ENCODE results near the gene MYO5C. TPM values are rescaled to one million over a fixed set of nuclear protein-coding genes. Genes with fewer than 3 reads are reported as not detected.

The MYO5C gene
- total and polyA plus RNA-seq, 2 donors (not counting 3 experiments of a cell fraction or from before 2014, with no cell fraction given) = 7.5 to 19.4 TPM

DNA sequence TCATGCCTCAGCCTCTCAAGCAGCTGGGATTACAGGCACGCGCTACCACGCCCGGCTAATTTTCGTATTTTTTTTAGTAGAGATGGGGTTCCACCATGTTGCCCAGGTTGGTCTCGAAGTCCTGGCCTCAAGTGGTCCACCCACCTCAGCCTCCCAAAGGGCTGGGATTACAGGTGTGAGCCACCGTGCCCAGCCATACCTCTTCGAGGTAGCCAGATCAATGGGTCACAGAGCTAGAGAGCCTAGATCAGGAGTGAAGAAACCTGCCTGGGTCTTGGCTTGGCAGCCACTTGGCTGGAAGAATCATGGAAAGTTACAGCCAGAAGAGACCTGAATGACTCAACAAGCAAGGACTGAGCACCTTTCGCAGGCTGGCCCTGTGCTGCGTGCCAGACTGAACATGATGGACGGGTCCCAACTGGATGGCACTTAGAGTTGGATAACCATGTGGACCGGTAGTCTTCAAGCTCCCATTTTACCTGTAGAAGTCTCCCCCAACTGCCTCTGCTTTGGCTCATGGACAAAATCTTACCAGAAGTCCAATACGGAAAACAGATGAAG, 134.1 kb downstream of the MYO5C start:
- intact Hi-C loops (cut with micrococcal nuclease) (no loop called here), dilution Hi-C loops (cut with MboI; ENCODE audit: extremely low pct_ligation_motif_present, low sequenced_read_pairs) (no loop called here)
- H3K4me1 ChIP-seq (ENCODE audit: control insufficient read depth, extremely low read depth, insufficient read depth, low read length) = no peaks in the 10 kb centered on the region
- POLR2A ChIA-PET = no interaction called here
- no peak overlapping the region for H3K27ac ChIP-seq (ENCODE audit: insufficient read depth, low read depth, low read length)
- no peak overlapping the region for H3K4me2 ChIP-seq (ENCODE audit: insufficient read depth, low read length)
- H4K20me1 ChIP-seq (replicated peaks; ENCODE audit: control insufficient read depth, extremely low read depth, insufficient read depth, low read length) = no peaks in the 10 kb centered on the region
- FAIRE-seq (no peak), DNase-seq (ENCODE audit: low read depth, low spot score) (no peak)
- H3K9ac ChIP-seq (replicated peaks; ENCODE audit: extremely low read depth, insufficient read depth, low read length) = no peak overlapping the region
- H3K9me1 ChIP-seq (replicated peaks; ENCODE audit: control insufficient read depth, extremely low read depth, insufficient read depth, low read length) = no peaks in the 10 kb centered on the region
- BruUV-seq (replicated peaks) = no TSS peak
- CTCF ChIA-PET = interaction anchor here (0.6 to 1.5 kb wide), 5 partner anchors 10 to 574 kb away, joined by 3 to 5 read pairs (median 3); no protein-coding TSS in a partner anchor
- no peaks in the 10 kb centered on the region for H3K79me2 ChIP-seq (ENCODE audit: control insufficient read depth, insufficient read depth, low read length)
- no peak overlapping the region for H3K4me3 ChIP-seq (replicated peaks in 1 of 3; ENCODE audit: insufficient read depth in 1 of 3, low read depth in 1 of 3, low read length in 3 of 3)
- no peaks in the 10 kb centered on the region for H3K36me3 ChIP-seq (ENCODE audit: control insufficient read depth in 2 of 2, extremely low read depth in 1 of 2, insufficient read depth in 2 of 2, low read length in 2 of 2)
- no peaks in the 10 kb centered on the region for H3K9me3 ChIP-seq (replicated peaks; ENCODE audit: control insufficient read depth, insufficient read depth, low read length)
- TF ChIP-seq CTCF (IDR thresholded peaks at IDR 0.05; ENCODE audit: extremely low read depth in 1 of 2, insufficient read depth in 1 of 2, low read depth in 1 of 2, low read length in 2 of 2) (no peak), POLR2AphosphoS5 (IDR thresholded peaks at IDR 0.05; ENCODE audit: insufficient read depth, low read depth, low read length) (no peak), POLR2A (IDR thresholded peaks at IDR 0.05; ENCODE audit: low read depth, low read length) (no peak), MYC (IDR thresholded peaks at IDR 0.05; ENCODE audit: low read depth, low read length) (no peak), EZH2 (IDR thresholded peaks at IDR 0.05; ENCODE audit: borderline replicate concordance, low read depth, low read length, severe bottlenecking) (no peak), JUN (IDR thresholded peaks at IDR 0.05; ENCODE audit: borderline replicate concordance, insufficient read depth, insufficient read length, low read depth) (no peak), MAX (IDR thresholded peaks at IDR 0.05; ENCODE audit: insufficient read depth, insufficient read length) (no peak), GATA2 (IDR thresholded peaks at IDR 0.05; ENCODE audit: insufficient read depth, insufficient read length, low read depth, low read length) (no peak), FOS (IDR thresholded peaks at IDR 0.05; ENCODE audit: borderline replicate concordance, insufficient read depth, low read length) (no peak)
- no peaks in the 10 kb centered on the region for H3K27me3 ChIP-seq (ENCODE audit: control insufficient read depth in 2 of 2, insufficient read depth in 2 of 2, low read length in 2 of 2)
- no peak overlapping the region for H2AFZ ChIP-seq (ENCODE audit: low read depth, low read length)
